ENCODE results near the gene HDHD5.

Gene HDHD5

DNA sequence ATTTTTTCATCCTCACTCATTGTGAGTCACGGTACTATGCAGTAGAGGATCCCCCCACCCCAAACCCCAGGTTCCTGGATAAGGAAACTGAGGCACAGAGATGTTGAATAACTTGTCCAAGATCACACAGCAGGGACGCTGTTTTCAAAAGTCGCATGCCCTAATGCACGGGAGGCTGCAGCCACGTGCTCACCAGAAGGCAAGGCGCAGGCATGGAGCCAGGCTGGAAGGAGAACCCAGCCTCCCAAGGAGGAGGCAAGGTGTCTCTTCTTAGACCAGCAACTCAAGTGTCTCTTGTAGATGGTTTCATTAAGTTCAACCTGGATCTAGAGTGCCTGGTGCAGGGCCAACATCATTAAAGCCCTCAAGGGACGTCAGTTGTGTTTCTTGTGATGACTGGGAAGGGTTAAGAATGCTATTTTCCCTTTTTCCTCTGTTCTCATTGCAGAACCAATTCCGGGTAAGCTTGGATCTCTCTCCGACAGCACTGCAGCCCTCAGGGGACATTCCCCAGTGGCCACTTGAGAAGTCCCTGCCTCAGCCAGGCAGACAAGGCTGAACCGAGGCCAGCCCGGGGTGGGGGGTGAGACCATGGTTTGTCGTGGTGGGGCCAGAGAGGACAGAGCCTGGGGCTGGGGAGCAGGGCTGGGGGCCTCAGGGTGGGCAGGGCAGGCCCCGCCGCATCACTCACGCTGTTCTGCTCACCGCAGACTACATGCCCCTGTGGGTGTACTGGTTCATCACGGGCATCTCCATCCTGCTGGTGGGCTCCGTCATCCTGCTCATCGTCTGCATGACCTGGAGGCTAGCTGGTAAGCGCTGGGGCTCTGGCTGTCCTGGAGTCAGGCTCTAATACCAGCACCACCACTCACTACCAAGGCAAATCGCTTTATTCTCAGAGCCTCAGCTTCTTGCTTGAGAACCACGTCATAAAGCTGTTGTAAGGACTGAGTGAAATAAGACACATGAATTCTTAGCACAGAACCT is 53.6 kb downstream of the HDHD5 start:
- H3K9ac ChIP-seq (ENCODE audit: low read length in 2 of 2) = no peak overlapping the region
- H3K4me1 ChIP-seq (ENCODE audit: control insufficient read depth, insufficient read depth, low read length) = peaks cover 3% of the 10 kb centered on the region
- H3K9me3 ChIP-seq (ENCODE audit: control insufficient read depth in 2 of 2, low read length in 2 of 2) = no peaks in the 10 kb centered on the region
- no peak overlapping the region for H3K4me3 ChIP-seq (ENCODE audit: low read length in 2 of 2)
- H3K36me3 ChIP-seq (ENCODE audit: control insufficient read depth in 2 of 2, insufficient read depth in 2 of 2, low read length in 2 of 2) = peaks cover 4 to 16% of the 10 kb centered on the region in 2 donors
- no peaks in the 10 kb centered on the region for H3K27me3 ChIP-seq (ENCODE audit: control insufficient read depth in 1 of 2, insufficient read depth in 2 of 2, low read length in 2 of 2)
- no peak overlapping the region for H3K27ac ChIP-seq (ENCODE audit: low read length)

DNA sequence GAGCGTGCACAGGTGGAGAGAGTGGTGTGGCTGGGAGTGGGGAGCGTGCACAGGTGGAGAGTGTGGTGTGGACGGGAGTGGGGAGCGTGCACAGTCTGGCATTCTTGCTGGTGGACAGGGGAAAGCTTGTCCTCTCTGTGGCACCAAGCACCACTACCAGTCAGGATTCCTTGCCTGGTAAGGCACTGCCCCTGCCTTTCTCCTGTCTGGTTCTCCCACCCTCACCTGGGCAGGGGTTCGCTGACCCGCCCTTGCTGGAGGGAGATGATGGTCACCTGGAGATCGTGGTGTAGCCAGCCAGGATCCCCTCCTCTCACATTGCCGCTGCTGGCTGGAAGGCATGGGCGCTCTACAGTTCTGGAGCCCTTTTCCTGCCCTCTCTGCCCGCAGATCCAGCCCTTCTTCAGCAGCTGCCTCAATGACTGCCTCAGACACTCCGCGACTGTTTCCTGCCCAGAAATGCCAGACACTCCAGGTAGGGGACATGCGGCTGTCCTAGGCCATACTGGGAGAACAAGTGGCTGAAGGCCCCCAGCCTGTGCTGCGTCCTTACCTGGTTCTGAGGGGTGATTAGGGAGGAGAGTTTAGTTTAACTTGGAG is 54.6 kb downstream of the HDHD5 start:
- Histone ChIP-seq H3K36me3 (ENCODE audit: control insufficient read depth in 2 of 2, insufficient read depth in 2 of 2, low read length in 2 of 2) (peaks cover 4 to 20% of the 10 kb centered on the region in 2 donors), H3K4me3 (ENCODE audit: low read length in 2 of 2) (no peak overlapping the region), H3K27ac (ENCODE audit: low read length) (no peak overlapping the region)

DNA sequence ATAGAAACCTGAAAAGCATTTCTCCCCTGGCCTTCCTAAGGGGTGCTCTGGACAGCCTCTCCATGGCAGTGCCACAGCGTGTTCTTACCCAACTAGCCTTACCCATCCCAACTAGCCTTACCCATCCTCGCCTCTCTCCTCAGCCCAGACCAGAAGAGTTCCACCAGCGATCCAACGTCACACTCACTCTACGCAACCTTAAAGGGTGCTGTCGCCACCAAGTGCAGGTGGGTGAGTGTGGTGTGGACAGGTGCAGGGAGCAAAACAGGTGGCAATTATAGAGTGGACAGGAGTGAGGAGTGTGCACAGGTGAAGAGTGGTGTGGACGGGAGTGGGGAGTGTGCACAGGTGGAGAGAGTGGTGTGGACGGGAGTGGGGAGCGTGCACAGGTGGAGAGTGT is 55.7 kb downstream of the HDHD5 start:
- H3K4me3 ChIP-seq (ENCODE audit: low read length in 2 of 2) = no peak overlapping the region
- no peaks in the 10 kb centered on the region for H3K27me3 ChIP-seq (ENCODE audit: control insufficient read depth in 1 of 2, insufficient read depth in 2 of 2, low read length in 2 of 2)
- no peaks in the 10 kb centered on the region for H3K9me3 ChIP-seq (ENCODE audit: control insufficient read depth in 2 of 2, low read length in 2 of 2)
- H3K27ac ChIP-seq (ENCODE audit: low read length) = no peak overlapping the region
- no peak overlapping the region for H3K9ac ChIP-seq (ENCODE audit: low read length in 2 of 2)
- H3K36me3 ChIP-seq (ENCODE audit: control insufficient read depth in 2 of 2, insufficient read depth in 2 of 2, low read length in 2 of 2) = peaks cover 4 to 22% of the 10 kb centered on the region in 2 donors
- peaks cover 3% of the 10 kb centered on the region for H3K4me1 ChIP-seq (ENCODE audit: control insufficient read depth, insufficient read depth, low read length)

More for the DNA sequence above, 54.6 kb downstream of the HDHD5 start:
- Histone ChIP-seq H3K27me3 (ENCODE audit: control insufficient read depth in 1 of 2, insufficient read depth in 2 of 2, low read length in 2 of 2) (no peaks in the 10 kb centered on the region), H3K9ac (ENCODE audit: low read length in 2 of 2) (no peak overlapping the region), H3K9me3 (ENCODE audit: control insufficient read depth in 2 of 2, low read length in 2 of 2) (no peaks in the 10 kb centered on the region), H3K4me1 (ENCODE audit: control insufficient read depth, insufficient read depth, low read length) (peaks cover 3% of the 10 kb centered on the region)

DNA sequence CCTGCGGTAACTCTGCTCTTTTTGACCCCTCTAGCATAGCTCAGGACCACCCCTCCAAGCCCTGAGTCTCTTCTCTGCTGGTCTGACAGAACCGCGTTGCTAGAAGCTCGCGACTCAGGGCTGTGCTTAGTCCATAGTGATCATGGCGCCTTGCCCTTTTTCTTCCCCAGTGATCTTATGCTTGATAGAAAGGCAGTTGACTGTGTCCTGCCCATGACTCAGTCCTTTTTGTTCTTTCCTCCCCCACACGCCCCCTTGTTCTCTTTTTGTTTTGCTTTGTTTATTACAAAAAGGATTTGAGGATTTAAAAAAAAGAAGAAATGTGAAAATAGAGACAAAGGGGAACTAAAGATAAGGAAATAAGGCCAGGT is 56.8 kb downstream of the HDHD5 start:
- H3K9ac ChIP-seq (ENCODE audit: low read length in 2 of 2) = no peak overlapping the region
- H3K36me3 ChIP-seq (ENCODE audit: control insufficient read depth in 2 of 2, insufficient read depth in 2 of 2, low read length in 2 of 2) = peaks cover 4 to 24% of the 10 kb centered on the region in 2 donors
- H3K4me3 ChIP-seq (ENCODE audit: low read length in 2 of 2) = no peak overlapping the region
- peaks cover 3% of the 10 kb centered on the region for H3K4me1 ChIP-seq (ENCODE audit: control insufficient read depth, insufficient read depth, low read length)
- no peaks in the 10 kb centered on the region for H3K9me3 ChIP-seq (ENCODE audit: control insufficient read depth in 2 of 2, low read length in 2 of 2)
- no peaks in the 10 kb centered on the region for H3K27me3 ChIP-seq (ENCODE audit: control insufficient read depth in 1 of 2, insufficient read depth in 2 of 2, low read length in 2 of 2)
- no peak overlapping the region for H3K27ac ChIP-seq (ENCODE audit: low read length)

DNA sequence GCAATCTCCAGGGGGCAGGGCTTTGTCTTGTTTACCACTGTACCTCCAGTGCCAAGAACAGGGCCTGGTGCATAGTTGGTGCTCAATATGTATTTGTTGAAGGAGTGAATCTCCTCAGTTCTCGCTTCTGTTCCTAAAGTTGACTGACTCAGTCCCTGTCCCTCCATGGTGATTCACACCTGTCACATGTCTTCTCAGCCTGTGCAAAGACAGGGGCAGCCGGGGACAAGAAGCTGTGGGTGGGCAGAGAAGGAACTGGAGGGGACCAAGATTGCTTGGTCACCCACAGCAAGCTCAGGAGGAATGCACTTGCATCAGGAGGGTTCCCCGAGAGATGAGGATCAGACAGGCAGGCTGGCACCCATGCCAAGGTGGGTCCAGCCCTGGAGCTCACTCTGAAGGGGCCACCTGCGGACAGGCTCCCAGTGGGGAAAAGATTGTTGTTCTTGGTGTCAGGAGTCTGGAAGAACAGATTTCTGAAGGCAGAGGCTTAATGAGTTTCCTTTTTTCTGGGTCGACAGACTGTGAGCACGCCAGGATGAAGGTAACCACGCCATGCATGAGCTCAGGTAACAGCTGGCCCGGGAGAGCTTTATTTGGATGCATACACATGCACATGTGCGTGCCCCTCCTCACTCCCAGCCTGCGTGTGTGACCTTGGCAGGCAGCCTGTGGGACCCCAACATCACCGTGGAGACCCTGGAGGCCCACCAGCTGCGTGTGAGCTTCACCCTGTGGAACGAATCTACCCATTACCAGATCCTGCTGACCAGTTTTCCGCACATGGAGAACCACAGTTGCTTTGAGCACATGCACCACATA is 57.4 kb downstream of the HDHD5 start:
- Histone ChIP-seq H3K9ac (ENCODE audit: low read length in 2 of 2) (no peak overlapping the region), H3K4me1 (ENCODE audit: control insufficient read depth, insufficient read depth, low read length) (peaks cover 3% of the 10 kb centered on the region), H3K27ac (ENCODE audit: low read length) (no peak overlapping the region), H3K4me3 (ENCODE audit: low read length in 2 of 2) (no peak overlapping the region), H3K9me3 (ENCODE audit: control insufficient read depth in 2 of 2, low read length in 2 of 2) (no peaks in the 10 kb centered on the region), H3K36me3 (ENCODE audit: control insufficient read depth in 2 of 2, insufficient read depth in 2 of 2, low read length in 2 of 2) (peaks cover 4 to 24% of the 10 kb centered on the region in 2 donors), H3K27me3 (ENCODE audit: control insufficient read depth in 1 of 2, insufficient read depth in 2 of 2, low read length in 2 of 2) (no peaks in the 10 kb centered on the region)

DNA sequence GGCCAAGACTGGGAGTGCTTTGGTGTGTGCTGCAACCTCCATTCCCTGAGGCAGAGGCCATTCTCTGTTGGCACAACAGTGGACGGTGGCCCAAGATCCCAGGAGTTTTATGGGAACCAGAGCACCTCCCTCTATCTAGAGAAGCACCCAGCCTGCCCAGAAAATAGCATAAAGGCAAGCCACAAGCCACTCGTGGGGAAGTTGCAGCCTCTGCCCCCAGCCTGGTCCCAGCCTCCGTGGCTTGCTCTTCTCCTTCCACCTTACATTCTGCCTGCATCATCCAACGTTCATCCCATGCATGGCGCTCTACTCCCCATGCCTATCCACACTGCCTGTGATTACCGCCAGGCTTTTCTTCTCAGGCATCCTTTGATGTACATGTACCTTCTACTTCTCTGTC is 58.5 kb downstream of the HDHD5 start:
- H3K27ac ChIP-seq (ENCODE audit: low read length) = no peak overlapping the region
- H3K4me3 ChIP-seq (ENCODE audit: low read length in 2 of 2) = no peak overlapping the region
- peaks cover 3% of the 10 kb centered on the region for H3K4me1 ChIP-seq (ENCODE audit: control insufficient read depth, insufficient read depth, low read length)
- H3K27me3 ChIP-seq (ENCODE audit: control insufficient read depth in 1 of 2, insufficient read depth in 2 of 2, low read length in 2 of 2) = no peaks in the 10 kb centered on the region
- H3K9ac ChIP-seq (ENCODE audit: low read length in 2 of 2) = no peak overlapping the region
- peaks cover 4 to 24% of the 10 kb centered on the region in 2 donors for H3K36me3 ChIP-seq (ENCODE audit: control insufficient read depth in 2 of 2, insufficient read depth in 2 of 2, low read length in 2 of 2)
- H3K9me3 ChIP-seq (ENCODE audit: control insufficient read depth in 2 of 2, low read length in 2 of 2) = no peaks in the 10 kb centered on the region

DNA sequence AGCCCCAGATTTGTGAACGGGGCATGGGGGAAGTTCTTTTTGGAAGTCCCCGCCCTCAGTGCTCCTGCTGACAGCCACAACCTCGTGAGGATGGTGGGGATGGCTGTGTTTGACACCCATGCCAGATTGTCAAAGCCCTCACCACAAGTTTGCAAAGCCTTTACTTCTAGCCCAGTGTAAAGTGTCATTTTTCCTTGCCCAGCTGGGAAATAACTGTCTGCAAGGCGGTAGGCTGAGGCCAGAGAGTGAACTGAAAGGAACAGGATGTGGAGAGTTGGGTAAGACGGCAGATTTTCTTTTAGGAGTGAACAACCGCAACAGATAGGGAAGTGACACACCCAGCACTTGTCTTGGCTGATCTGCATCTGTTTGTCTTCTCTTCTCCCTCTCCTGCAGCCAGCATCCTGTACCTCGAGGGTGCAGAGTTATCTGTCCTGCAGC is 60.7 kb downstream of the HDHD5 start:
- H3K4me3 ChIP-seq (ENCODE audit: low read length in 2 of 2) = no peak overlapping the region
- no peak overlapping the region for H3K9ac ChIP-seq (ENCODE audit: low read length in 2 of 2)
- peaks cover 4 to 24% of the 10 kb centered on the region in 2 donors for H3K36me3 ChIP-seq (ENCODE audit: control insufficient read depth in 2 of 2, insufficient read depth in 2 of 2, low read length in 2 of 2)
- no peaks in the 10 kb centered on the region for H3K27me3 ChIP-seq (ENCODE audit: control insufficient read depth in 1 of 2, insufficient read depth in 2 of 2, low read length in 2 of 2)
- H3K27ac ChIP-seq (ENCODE audit: low read length) = no peak overlapping the region
- H3K9me3 ChIP-seq (ENCODE audit: control insufficient read depth in 2 of 2, low read length in 2 of 2) = no peaks in the 10 kb centered on the region
- peaks cover 3% of the 10 kb centered on the region for H3K4me1 ChIP-seq (ENCODE audit: control insufficient read depth, insufficient read depth, low read length)

DNA sequence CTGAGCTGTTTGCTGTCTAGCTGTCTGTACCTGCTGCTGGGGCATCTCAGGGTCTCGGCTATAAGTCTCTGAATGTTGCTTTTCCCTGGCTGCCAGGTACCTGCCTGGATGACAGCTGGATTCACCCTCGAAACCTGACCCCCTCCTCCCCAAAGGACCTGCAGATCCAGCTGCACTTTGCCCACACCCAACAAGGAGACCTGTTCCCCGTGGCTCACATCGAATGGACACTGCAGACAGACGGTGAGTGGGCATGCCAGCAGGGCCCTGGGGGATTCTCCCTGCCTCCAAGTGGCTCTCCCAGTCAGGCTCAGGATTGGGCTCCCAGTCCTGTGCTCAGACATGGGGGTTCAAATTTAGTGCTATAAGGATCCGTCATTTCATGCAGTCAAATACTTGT is 61.4 kb downstream of the HDHD5 start:
- Histone ChIP-seq H3K9me3 (ENCODE audit: control insufficient read depth in 2 of 2, low read length in 2 of 2) (no peaks in the 10 kb centered on the region), H3K27me3 (ENCODE audit: control insufficient read depth in 1 of 2, insufficient read depth in 2 of 2, low read length in 2 of 2) (no peaks in the 10 kb centered on the region), H3K4me3 (ENCODE audit: low read length in 2 of 2) (no peak overlapping the region), H3K4me1 (ENCODE audit: control insufficient read depth, insufficient read depth, low read length) (peaks cover 3% of the 10 kb centered on the region), H3K9ac (ENCODE audit: low read length in 2 of 2) (no peak overlapping the region), H3K27ac (ENCODE audit: low read length) (no peak overlapping the region), H3K36me3 (ENCODE audit: control insufficient read depth in 2 of 2, insufficient read depth in 2 of 2, low read length in 2 of 2) (peaks cover 4 to 21% of the 10 kb centered on the region in 2 donors)

DNA sequence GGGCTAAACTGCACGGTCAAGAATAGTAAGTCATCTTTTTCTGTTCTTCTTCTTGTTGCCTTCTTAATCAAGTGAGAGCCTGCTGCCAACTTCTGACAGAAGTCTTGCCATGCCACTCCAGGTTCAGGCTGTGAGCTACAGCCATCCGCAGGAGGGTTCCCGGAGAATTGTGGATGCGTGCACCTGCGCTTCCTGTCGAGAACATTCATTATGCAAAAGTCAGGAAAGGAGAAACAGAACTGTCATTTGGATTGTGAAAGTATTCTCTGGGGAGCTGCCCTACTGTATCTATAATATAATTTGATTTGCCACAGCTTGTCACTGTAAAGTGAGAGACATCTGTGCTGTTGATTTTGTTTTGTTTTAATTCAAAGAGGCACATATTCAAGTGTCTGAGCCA is 62.0 kb downstream of the HDHD5 start:
- peaks cover 1% of the 10 kb centered on the region for H3K4me1 ChIP-seq (ENCODE audit: control insufficient read depth, insufficient read depth, low read length)
- no peak overlapping the region for H3K9ac ChIP-seq (ENCODE audit: low read length in 2 of 2)
- no peaks in the 10 kb centered on the region for H3K9me3 ChIP-seq (ENCODE audit: control insufficient read depth in 2 of 2, low read length in 2 of 2)
- no peak overlapping the region for H3K4me3 ChIP-seq (ENCODE audit: low read length in 2 of 2)
- H3K27ac ChIP-seq (ENCODE audit: low read length) = no peak overlapping the region
- H3K36me3 ChIP-seq (ENCODE audit: control insufficient read depth in 2 of 2, insufficient read depth in 2 of 2, low read length in 2 of 2) = peaks cover 2 to 18% of the 10 kb centered on the region in 2 donors
- H3K27me3 ChIP-seq (ENCODE audit: control insufficient read depth in 1 of 2, insufficient read depth in 2 of 2, low read length in 2 of 2) = no peaks in the 10 kb centered on the region

DNA sequence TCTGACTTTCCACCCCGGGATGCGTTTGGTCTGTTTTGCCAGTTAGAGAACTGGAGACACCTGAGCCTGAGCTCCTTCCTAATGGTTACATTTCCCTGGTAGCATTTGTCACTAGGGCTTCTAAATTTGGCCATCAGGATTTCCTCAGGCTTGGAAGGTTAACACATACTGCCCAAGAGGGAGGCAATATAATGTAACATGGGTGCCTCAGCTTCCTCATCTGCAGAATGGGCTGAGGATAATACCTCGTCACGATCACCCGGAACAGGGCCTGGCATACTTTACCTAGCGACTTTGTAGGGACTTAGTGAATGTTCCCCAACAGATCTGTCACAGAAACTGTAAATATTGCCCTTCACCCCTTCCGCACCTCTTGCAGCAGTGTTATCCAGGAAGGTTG is 63.0 kb downstream of the HDHD5 start:
- no peak overlapping the region for H3K9ac ChIP-seq (ENCODE audit: low read length in 2 of 2)
- no peak overlapping the region for H3K27ac ChIP-seq (ENCODE audit: low read length)
- no peak overlapping the region for H3K4me3 ChIP-seq (ENCODE audit: low read length in 2 of 2)
- no peaks in the 10 kb centered on the region for H3K27me3 ChIP-seq (ENCODE audit: control insufficient read depth in 1 of 2, insufficient read depth in 2 of 2, low read length in 2 of 2)
- H3K4me1 ChIP-seq (ENCODE audit: control insufficient read depth, insufficient read depth, low read length) = no peaks in the 10 kb centered on the region
- peaks cover 0 to 11% of the 10 kb centered on the region in 2 donors for H3K36me3 ChIP-seq (ENCODE audit: control insufficient read depth in 2 of 2, insufficient read depth in 2 of 2, low read length in 2 of 2)
- H3K9me3 ChIP-seq (ENCODE audit: control insufficient read depth in 2 of 2, low read length in 2 of 2) = no peaks in the 10 kb centered on the region
